Measurements from ENCODE around the gene MRTFA. TPM values are rescaled to one million over a fixed set of nuclear protein-coding genes. Genes with fewer than 3 reads are reported as not detected.

The MRTFA gene
- total and polyA plus RNA-seq, 3 donors from 2014 or later = 59.5 to 162 (median 158) TPM

DNA sequence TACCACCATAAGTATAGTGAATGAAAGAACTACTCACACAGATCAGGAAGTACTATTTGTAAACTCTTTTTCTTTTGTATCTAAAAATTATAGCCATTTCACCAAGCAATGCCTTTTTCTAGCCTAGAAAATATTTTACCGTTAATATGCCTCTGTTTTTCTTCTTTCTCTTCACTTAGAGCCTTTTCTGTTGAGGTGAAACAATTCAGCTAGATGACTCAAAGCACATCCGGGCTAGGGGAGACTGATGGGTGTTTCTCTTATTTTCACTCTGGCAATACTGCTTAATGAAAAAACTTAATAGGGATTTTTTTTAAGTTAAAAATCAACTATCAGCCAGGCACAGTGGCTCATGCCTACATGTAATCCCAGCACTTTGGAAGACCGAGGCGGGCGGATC is 172.8 kb downstream of the MRTFA start:
- TF ChIP-seq POLR2A (IDR thresholded peaks at IDR 0.05) = no peak
- TF ChIP-seq, protein P1, sequence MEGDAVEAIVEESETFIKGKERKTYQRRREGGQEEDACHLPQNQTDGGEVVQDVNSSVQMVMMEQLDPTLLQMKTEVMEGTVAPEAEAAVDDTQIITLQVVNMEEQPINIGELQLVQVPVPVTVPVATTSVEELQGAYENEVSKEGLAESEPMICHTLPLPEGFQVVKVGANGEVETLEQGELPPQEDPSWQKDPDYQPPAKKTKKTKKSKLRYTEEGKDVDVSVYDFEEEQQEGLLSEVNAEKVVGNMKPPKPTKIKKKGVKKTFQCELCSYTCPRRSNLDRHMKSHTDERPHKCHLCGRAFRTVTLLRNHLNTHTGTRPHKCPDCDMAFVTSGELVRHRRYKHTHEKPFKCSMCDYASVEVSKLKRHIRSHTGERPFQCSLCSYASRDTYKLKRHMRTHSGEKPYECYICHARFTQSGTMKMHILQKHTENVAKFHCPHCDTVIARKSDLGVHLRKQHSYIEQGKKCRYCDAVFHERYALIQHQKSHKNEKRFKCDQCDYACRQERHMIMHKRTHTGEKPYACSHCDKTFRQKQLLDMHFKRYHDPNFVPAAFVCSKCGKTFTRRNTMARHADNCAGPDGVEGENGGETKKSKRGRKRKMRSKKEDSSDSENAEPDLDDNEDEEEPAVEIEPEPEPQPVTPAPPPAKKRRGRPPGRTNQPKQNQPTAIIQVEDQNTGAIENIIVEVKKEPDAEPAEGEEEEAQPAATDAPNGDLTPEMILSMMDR (IDR thresholded peaks at IDR 0.05) = no peak
- H3K36me3 ChIP-seq (ENCODE audit: low read depth, missing control alignments) = no peaks in the 10 kb centered on the region
- DNase-seq = no peak
- peak overlapping the region in 1 of 2 donors; percentile 11 for H3K27ac ChIP-seq
- WGBS, 2 donors = 86 to 89% methylated on average over 5 of the region's 5 CpGs
- no peak overlapping the region for H3K4me3 ChIP-seq
- no peaks in the 10 kb centered on the region for H3K9me3 ChIP-seq
- intact Hi-C loops (cut with DNase I; ENCODE audit: low total_unique reads) = no loop called here
- no peaks in the 10 kb centered on the region for H3K27me3 ChIP-seq
- H3K4me1 ChIP-seq = peaks cover 8% of the 10 kb centered on the region

- 89% methylated on average over 13 of the region's 13 CpGs for WGBS, 2 donors
- no peaks in the 10 kb centered on the region for H3K27me3 ChIP-seq
- intact Hi-C loops (cut with DNase I; ENCODE audit: low total_unique reads) = no loop called here
- no peaks in the 10 kb centered on the region for H3K36me3 ChIP-seq (ENCODE audit: low read depth, missing control alignments)
- H3K27ac ChIP-seq = peak overlapping the region in 1 of 2 donors; percentile 26
- no peak overlapping the region for H3K4me3 ChIP-seq
- no peaks in the 10 kb centered on the region for H3K9me3 ChIP-seq
- TF ChIP-seq, protein P1 (IDR thresholded peaks at IDR 0.05) = no peak
- H3K4me1 ChIP-seq = peaks cover 8% of the 10 kb centered on the region
- DNase-seq = no peak
Observed at GRCh38 chr22:40463017-40463631, 173.4 kb downstream of the MRTFA start.

DNA sequence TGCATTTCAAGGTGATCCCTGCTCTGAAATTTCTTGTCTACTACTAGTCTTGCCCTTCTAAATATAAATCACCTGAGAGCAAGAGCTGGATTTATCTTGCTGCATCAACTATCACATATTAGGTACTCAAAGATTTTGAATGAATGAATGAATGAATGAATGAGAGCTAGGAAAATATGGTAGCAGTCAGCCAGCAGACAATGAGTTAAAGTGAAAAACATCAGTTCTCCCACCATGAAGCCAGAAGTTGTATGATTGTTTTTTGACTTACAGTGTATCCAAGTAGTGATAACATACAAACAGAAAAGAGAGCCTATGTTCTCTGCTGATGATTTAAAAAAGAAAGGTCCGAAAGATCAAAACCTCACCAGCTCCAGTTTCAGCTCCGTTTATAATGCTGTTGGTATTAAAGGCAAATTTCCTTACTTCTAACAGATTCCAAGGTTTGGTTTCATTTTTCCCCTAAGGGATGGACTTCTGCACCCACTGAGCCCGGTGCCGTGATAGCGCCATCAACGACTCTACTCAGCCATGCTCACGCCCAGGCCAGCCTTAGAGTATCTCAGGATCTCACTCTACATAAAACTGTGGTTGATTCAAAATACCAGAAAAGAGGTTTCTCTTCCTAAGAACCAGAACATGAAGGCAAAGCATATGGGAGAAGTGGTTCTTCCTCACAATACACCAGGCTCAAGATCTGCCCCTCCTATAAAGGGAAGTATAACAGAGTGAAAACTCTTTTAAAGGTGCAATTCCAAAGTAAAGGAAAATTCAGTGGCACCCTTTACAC is 174.1 kb downstream of the MRTFA start:
- peak overlapping the region in 1 of 2 donors; percentile 26 for H3K27ac ChIP-seq
- intact Hi-C loops (cut with DNase I; ENCODE audit: low total_unique reads) = no loop called here
- peaks cover 8% of the 10 kb centered on the region for H3K4me1 ChIP-seq
- H3K4me3 ChIP-seq = no peak overlapping the region
- peak; percentile 40 for DNase-seq
- TF ChIP-seq, protein P1 (IDR thresholded peaks at IDR 0.05) = no peak
- TF ChIP-seq POLR2A (IDR thresholded peaks at IDR 0.05) = no peak
- no peaks in the 10 kb centered on the region for H3K36me3 ChIP-seq (ENCODE audit: low read depth, missing control alignments)
- no peaks in the 10 kb centered on the region for H3K27me3 ChIP-seq
- H3K9me3 ChIP-seq = no peaks in the 10 kb centered on the region
- 30 to 37% methylated on average over 7 of the region's 7 CpGs for WGBS, 2 donors

DNA sequence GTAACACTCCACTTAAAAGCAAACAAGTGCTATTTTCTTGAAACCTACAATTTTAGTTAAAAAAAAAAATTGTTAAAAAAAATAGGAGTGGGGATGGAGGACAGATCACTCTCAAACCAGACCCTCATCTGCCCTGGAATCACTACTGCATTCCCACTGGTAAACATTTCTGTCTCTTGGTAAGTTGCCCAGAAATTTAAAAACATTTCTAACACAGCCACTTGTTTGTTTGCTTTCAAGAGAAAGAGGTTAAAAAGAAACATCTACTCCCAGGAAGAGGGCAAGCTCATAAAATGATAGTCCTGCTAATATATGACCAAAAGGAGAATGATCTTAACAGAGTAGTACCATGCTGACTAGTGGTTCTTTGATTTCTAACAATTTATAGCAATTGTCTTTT is 182.8 kb downstream of the MRTFA start:
- H3K27ac ChIP-seq = no peak overlapping the region
- H3K9me3 ChIP-seq = no peaks in the 10 kb centered on the region
- H3K4me1 ChIP-seq = peaks cover 6% of the 10 kb centered on the region
- no peaks in the 10 kb centered on the region for H3K36me3 ChIP-seq (ENCODE audit: low read depth, missing control alignments)
- TF ChIP-seq, protein P1 (IDR thresholded peaks at IDR 0.05) = no peak
- TF ChIP-seq POLR2A (IDR thresholded peaks at IDR 0.05) = no peak
- intact Hi-C loops (cut with DNase I; ENCODE audit: low total_unique reads) = no loop called here
- H3K4me3 ChIP-seq = no peak overlapping the region
- no peaks in the 10 kb centered on the region for H3K27me3 ChIP-seq
- no peak for DNase-seq
